Kidney epithelial cell (primary cell): ENCODE results near the gene COX7A2L. TPM values are rescaled to one million over a fixed set of nuclear protein-coding genes. Genes with fewer than 3 reads are reported as not detected.

Source experiments
- DNase-seq: peaks from one replicate; pipeline ENCODE4 v3.0.0-alpha.2; 2010; ENCODE audit warnings: low read depth
- H3K27me3 ChIP-seq: 2 replicates; pipeline ENCODE4 v1.6.0; 2011; ENCODE audit warnings: low read length; ENCODE audit not compliant: control insufficient read depth, insufficient read depth
- H3K36me3 ChIP-seq: 2 replicates; pipeline ENCODE4 v1.5.1; 2011; ENCODE audit warnings: low read length; ENCODE audit not compliant: control insufficient read depth, insufficient read depth
- H3K4me3 ChIP-seq: 2 replicates; pipeline ENCODE4 v1.5.1; 2011; ENCODE audit warnings: low read depth, mild to moderate bottlenecking, control low read depth, low read length
- total RNA-seq: library from RNA; depleted of rRNA; stranded (reverse); fragments of >200 nt; gene quantifications from 2 replicates; pipeline ENCODE4 v1.2.3, GENCODE V29; 2015
- TF ChIP-seq, protein P1 (sequence below): IDR thresholded peaks from 2 replicates; pipeline ENCODE4 v1.5.1; 2011; ENCODE audit warnings: mild to moderate bottlenecking, moderate library complexity, low read length, control low read depth, inconsistent platforms; ENCODE audit not compliant: insufficient read depth, poor library complexity, severe bottlenecking

COX7A2L gene
- total RNA-seq, 1 donor from 2014 or later: 250 TPM

GRCh38 chr2:42378415-42378814, 17.4 kb upstream of the COX7A2L start:
- no peaks in the 10 kb centered on the region for H3K27me3 ChIP-seq
- DNase-seq: no peak
- no peak overlapping the region for H3K4me3 ChIP-seq
- no peaks in the 10 kb centered on the region for H3K36me3 ChIP-seq
- TF ChIP-seq, protein P1, sequence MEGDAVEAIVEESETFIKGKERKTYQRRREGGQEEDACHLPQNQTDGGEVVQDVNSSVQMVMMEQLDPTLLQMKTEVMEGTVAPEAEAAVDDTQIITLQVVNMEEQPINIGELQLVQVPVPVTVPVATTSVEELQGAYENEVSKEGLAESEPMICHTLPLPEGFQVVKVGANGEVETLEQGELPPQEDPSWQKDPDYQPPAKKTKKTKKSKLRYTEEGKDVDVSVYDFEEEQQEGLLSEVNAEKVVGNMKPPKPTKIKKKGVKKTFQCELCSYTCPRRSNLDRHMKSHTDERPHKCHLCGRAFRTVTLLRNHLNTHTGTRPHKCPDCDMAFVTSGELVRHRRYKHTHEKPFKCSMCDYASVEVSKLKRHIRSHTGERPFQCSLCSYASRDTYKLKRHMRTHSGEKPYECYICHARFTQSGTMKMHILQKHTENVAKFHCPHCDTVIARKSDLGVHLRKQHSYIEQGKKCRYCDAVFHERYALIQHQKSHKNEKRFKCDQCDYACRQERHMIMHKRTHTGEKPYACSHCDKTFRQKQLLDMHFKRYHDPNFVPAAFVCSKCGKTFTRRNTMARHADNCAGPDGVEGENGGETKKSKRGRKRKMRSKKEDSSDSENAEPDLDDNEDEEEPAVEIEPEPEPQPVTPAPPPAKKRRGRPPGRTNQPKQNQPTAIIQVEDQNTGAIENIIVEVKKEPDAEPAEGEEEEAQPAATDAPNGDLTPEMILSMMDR: no peak

DNA sequence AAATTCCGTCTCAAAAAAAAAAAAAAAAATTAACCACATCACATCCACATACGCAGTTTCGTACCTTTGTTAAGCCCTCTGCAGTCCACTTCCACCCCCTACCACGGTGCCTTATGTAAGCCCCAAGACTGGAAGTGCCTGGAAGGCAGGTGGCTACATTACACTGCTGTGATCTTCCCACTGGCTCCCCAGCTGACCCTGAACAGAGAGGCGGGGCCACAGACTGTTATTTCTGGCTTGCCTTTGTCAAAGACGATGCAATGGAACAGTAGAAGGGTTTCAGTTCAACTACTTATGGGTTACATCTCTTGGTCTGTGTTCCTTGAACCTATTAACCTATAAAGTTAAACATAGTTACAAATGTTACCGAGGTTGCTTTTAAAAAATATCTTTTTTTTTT, 15.7 kb upstream of the COX7A2L start:
- TF ChIP-seq, protein P1: no peak
- Histone ChIP-seq H3K27me3 (no peaks in the 10 kb centered on the region), H3K4me3 (no peak overlapping the region), H3K36me3 (no peaks in the 10 kb centered on the region)
- no peak for DNase-seq

DNA sequence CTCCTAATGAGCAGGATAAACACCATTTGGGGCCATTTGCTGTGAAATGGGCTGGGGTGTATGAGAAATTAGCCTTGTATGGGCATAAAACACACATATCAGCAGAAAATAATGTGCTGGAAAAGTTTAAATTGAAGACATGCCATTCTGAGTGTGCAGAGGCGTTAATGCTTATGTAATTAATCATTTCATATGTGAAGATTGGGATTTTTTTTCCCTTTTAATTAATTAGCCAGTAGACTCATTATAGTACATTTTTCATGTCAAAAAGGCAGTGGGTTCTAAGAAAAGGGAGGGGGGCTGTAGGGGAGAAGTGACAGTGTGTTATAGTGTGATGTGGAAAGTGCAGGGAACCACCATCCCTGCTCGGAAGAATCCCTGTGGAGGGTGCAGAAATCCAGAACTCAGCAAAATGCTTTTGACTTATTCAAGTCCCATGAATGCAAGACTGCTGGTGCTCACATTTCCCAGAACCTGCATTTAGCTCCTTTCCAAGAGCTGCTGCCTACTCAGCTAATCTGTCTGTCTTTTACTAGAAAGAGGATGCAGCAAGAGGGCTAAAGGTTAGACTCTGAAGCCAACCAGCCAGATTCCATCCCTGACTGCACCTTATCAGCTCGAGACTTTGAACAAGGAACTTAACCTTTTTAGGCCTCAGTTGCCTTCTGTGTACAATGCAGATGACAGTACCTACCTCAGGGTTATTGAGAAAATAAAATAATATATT, 11.6 kb upstream of the COX7A2L start:
- TF ChIP-seq, protein P1: no peak
- DNase-seq: no peak

GRCh38 chr2:42371611-42372473, 10.8 kb upstream of the COX7A2L start:
- no peaks in the 10 kb centered on the region for H3K36me3 ChIP-seq
- TF ChIP-seq, protein P1: no peak
- H3K4me3 ChIP-seq: no peak overlapping the region
- no peak for DNase-seq
- H3K27me3 ChIP-seq: no peaks in the 10 kb centered on the region

More for the DNA sequence above, 11.6 kb upstream of the COX7A2L start:
- H3K4me3 ChIP-seq: no peak overlapping the region
- H3K36me3 ChIP-seq: no peaks in the 10 kb centered on the region
- H3K27me3 ChIP-seq: no peaks in the 10 kb centered on the region

DNA sequence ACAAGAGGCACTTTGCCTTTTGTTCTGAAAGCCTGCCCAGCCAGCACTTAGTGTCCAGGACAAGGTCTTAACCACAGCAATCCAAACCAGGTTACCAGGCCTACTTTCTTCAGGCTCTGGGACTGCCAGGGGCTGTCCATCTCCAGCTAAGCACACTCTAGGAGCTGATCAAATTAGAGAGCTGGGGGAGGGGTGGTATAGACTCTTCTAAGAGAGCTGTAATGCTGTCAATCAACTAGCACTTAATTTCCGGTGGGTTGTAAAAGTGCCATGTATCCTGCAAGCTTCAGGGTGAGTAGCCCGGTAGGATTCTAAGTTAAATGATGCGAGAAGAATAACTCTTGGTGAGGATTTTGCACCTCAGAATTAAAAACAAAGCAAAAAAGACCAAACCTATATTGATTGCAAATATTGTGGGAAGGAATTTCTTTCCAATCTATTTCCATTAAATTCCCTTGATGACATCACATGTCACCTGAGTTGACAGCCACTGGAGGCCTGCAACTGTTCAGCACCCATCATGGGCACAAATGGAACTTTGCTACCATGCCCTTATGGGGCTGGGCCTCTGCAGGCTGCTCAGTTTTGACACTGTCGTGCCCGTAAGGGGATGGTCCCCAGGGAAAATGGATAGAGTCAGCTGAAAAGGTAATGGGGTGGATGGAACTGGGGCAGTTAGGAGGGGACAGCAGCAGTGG, 8.7 kb upstream of the COX7A2L start:
- peak; percentile 55 for DNase-seq
- Histone ChIP-seq H3K27me3 (no peaks in the 10 kb centered on the region), H3K36me3 (no peaks in the 10 kb centered on the region), H3K4me3 (no peak overlapping the region)
- TF ChIP-seq, protein P1: no peak
